HT1080 (cell line): ENCODE data around the gene ABI3BP. TPM values are rescaled to one million over a fixed set of nuclear protein-coding genes. Genes with fewer than 3 reads are reported as not detected.

Source experiments
- DNase-seq: peaks from one replicate; pipeline ENCODE4 v3.0.0-alpha.2; 2015; ENCODE audit warnings: low read depth
- total RNA-seq: library from RNA; depleted of rRNA; stranded (reverse); fragments of >200 nt; shearing (Covaris generic); gene quantifications from 2 replicates; pipeline ENCODE4 v1.2.3, GENCODE V29; 2014

Gene ABI3BP
- total RNA-seq, 1 experiment from 2014 or later, result 2.2 TPM

DNA sequence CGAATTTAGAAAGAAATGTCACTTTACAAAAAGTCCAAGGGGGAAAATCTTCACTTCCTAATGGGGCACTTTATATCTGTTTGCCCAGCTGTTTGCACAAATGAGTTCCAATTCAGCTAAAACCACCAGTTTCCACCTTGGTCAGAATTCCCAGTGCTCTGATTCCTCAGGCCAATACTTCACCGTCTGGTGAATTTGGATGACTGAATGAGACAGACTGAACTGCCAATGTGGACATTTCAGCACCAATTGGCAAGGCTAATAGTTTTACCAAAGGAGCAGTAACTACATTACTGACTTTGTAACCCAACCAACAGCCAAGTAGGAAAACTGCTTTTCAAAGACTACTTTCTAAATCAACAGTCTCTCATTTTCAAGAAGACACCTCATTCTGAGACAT lies 51.8 kb downstream of the ABI3BP start:
- no peak for DNase-seq

DNA sequence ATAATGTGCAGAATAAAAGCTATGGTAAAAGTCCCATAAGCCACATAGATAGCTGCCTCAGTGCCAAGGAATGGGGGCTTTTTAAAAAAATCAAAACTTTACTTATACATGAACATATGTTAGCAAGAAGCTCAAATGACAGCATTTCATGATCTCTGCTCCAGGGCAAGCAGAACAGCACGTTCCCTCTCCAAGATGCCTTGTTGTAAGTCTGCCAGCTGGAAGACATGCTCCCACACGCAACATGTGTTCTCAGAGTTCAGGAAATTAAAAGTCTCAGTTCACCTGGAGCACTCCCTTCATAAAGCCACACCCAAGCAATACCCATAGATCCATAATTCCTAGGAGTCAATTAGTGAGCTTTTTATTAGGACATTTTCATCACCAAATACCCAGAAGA lies 52.2 kb downstream of the ABI3BP start:
- DNase-seq, result no peak

DNA sequence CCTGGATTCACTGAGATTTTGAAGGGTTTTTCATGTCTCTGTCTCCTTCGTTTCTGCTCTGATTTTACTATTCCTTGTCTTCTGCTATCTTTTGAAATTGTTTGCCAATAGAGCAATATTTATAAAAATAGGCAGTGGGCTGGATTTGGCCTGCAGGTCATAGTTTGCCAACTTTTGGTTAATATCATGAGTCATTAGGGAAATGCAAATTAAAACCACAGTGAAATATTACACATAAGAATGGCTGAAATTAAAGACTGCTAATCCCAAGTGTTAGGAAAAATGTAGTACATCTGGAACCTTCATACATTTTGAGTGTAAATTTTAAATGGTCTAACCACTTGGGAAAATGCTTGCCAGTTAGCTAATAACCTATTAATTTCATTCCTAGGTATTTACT lies 56.3 kb downstream of the ABI3BP start:
- no peak for DNase-seq

DNA sequence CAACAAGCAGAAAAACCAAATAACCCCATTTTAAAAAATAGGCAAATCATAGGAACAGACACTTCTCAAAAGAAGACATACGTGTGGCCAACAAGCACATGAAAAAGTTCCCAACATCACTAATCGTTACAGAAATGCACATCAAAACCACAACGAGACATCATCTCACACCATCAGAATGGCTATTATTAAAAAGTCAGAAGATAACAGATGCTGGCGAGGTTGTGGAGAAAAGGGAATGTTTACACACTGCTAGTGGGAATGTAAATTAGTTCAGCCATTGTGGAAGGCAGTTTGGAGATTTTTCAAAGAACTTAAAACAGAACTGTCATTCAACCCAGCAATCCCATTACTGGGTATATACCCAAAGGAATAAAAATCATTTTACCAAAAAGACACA lies 60.7 kb downstream of the ABI3BP start:
- no peak for DNase-seq

DNA sequence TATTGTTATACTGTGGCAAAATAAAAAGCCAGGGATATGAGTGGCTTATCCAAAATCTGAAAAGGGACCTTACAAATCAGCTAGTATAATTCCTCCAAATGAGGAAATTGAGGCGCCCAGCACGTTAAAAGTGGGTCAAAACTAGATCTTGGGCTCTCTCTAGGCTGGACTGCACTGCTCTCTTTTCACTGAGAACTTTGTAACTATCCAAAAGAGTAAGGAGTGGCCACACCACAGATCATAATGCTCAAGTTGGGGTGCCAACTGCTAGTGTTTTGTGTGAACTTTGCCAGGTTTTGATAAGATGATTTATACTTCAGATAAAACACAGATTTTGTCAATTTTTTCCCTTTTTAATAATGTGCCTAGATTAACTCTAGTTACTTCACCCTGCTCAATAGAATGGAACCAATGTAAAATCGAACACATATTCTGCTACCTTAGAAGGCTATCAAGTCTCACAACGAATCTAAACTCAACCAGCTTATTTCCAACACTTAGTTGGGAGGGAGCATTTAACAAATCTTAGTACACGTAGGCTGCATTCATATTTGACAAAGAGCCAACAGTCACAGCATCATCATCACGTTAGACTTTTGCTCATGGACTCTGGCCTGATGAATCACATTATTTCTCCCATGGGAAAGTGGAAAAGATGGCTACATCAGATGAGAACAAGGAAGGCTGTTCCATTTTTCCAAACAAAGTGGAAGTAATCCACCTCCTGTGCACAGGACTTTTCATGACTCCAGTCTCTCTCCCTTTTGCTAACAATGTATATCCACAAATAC lies 64.4 kb downstream of the ABI3BP start:
- DNase-seq, result peak; percentile 61

DNA sequence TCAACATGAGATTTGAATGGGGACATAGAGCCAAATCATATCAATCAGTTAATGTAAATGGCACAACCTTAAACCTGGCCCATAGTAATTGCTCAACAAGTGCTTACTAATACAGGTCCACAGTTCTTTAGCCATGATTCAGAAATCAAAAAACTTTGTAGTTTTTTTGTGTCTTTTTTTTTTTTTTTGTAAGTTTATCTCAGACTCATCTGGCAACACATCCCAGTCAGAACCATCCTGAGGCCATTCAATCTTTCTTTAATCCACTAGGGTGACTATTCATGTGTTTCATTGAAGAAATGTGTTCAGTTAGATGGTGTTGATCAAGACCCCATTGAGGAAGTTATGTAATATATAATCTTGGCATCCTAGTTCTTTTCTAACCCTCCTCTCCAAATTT lies 65.4 kb downstream of the ABI3BP start:
- DNase-seq, result no peak

DNA sequence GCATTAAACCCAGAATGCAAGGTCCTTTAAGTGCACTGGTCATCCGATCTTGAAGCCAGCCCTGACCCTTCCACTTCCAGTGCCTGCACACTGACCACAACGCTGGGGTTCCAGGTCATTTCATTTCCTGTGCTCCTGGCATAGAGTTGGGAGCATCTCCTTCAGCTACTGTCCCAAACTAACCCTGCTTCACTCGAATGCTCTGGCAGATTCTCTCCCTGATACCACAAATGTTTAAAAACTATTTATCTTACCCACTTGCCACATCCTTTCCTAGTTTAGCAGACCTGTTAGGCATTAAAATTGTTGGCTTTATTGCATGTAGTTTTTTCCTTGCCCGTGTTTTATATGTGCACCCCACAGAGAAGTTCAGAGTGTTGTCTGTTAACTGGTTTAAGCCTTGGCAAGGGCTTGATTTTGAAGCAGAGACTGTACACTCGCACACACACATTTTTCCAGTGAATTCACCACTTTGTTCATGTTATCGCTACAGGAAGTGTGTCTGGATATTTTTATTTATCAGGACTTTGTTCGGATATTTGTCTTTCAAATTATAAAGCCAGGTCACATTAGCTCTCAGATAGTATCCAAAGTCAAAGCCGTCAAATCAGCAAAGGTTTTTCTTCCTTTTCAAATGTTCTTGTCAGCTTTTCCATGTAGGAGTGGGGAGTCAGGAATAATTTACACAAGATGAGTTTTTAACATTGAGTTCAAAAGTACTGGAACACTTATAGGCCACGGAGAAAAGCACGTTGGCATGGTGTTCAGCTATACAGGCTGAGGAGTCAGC lies 77.3 kb downstream of the ABI3BP start:
- no peak for DNase-seq

DNA sequence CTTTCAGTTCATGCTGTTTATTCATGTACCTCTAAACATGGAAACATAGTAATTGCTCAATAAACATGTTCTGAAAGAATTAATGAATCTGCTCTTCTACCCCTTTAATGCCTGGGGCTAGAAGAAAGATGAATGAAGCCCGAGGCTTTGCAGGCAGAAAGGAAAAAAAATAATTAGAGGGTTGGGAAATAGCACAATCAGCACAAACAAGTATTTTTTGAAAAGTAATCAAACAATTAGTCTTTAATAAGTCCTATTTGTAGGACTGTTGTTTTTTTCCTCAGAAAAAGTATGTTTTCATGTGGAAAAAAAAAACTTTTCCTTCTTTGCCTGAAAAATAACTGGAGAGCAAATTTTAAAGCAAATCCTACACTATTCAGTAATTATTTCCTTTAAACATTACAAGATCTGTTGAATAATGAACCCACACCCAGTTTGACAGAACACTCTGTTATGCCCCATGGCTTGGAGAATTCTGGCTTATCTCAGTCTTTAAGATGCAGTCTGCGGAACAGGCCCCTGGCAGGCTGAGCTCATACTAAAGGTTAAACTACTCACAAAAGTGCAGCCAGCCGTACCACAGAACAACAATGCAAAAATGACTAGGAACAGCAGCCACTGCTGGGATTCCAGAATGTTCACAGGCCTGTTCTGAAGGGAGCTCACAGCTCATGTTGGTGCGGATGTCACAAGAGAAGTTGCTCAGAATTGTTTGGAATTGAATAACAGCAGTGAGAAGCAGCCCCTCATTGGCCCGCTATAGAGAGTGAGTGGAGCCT lies 79.2 kb downstream of the ABI3BP start:
- DNase-seq, result no peak

DNA sequence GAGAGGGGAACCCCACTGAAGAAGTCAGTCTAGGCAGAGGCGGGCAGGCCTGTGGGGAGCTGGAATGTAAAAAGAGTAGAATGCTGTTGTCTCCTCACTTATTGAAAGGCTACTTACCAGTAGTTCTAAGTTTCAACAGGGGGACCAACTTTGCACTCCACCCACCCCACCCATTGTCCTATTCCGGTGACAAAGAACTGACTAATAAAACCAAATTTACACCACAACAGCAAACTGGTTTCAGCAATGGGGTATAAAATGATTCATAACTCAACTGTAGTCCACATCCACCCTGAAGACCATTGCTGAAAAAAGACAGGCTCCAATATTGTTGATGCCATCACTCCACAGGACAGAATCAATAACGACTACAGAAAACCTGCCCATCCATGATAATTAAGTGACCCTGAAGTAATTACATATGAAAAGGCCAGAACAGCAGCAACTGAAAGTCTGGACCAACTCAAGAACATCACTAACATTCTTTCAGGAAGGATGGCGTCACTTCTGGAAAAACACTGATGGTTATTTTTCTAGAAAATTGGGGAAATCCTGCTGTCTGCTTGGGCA lies 80.2 kb downstream of the ABI3BP start:
- peak; percentile 55 for DNase-seq

DNA sequence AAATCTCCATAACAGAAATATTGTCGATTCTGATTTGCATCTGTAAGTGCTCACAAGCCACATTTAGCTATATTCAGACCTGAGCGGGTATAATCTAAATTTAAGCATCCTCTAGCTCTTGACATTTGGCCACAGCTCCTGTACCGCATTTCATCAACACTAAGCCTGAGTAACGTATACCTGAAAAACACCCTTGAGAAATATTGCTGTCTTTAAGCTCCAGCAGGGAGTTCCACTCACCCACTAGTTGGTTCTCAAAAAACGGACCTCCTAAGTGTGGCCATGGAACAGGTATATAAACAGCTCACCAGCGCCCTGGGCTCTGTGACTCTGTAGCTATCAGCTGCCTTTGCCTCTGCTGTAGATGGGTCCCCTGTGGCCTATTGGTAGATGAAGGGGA lies 80.7 kb downstream of the ABI3BP start:
- DNase-seq, result no peak

DNA sequence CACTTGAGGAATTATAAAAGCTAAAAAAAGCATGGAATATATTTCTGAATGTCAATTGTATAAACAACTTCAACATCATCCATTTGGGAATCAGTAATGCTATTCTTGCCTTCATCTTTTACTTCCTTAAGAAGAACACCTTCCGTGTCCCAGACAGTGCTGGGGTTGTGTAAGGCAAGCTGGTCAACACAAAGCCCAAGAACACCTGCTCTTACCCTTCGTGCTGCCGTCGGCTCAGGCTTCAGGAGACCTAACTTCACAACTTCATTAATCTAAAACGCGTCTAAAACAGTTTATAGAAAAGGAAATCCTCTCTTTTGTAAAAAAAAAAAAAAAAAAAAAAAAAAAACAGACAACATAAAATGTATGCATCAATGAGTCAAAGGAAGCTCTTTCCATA lies 81.3 kb downstream of the ABI3BP start:
- no peak for DNase-seq

DNA sequence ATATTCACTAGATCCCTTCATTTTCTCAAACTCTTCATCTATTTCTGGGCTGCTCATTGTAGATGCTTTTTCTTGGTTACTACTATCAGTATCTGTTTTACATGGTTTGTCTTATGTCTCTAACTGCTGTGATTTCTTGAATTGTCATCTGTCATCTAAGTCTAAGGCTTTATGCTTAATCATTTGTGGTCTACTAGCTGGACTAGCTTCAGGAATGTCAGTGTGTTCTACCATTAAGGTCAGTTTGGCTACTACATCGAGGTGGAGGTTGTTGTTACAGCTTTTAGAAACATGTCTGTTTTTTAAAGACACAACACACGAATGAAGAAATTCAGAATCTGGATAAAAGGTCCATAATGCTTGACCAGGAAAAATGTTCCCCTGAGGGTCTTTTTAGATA lies 82.2 kb downstream of the ABI3BP start:
- no peak for DNase-seq

DNA sequence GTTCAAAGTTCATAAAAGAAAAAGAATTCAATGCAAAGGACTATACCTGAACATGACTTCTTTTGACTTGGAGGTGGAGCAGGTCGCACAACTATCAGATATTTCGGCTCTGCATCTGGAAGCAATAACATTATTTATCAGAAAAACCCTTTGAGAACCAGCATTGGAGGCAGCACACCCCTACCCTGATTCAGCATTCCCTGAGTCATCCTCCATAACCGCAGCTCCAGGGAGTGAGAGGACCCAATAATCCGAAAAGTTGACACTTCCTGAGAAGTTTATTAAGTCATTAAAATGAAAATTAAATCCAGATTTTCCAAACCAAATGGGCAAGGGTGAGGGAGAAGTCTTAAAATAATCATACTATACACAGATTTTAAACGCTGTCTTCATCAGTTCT lies 90.6 kb downstream of the ABI3BP start:
- peak; percentile 40 for DNase-seq

DNA sequence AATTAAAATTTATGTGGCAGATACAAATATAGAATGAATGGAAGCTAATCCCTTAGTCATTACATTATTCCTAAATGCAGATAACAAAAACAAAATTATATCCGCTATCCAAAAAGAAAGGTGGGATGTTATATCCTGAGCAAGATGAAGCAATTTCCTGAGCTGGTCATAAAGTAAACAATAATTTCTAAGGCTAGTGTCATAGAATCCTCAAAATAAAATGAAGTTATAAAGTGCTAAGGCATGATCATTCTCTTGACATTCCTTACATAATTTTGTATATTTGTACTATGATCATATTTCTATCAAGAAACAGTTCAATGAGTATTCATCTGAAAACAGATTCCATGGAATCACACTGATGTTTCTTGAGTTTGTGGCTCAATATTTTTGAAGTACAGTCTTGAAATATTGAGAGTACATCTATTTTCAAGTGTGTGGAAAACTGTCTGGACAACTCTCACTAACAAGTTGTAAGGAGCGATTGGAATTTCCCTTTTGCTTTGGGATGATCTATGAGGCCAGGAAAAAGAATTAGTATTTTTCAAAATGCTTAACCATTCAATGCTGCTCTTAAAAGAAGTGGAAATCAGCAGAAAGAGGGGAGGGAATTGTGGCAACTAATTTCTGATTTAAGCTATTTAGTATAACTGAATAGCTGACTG lies 92.4 kb downstream of the ABI3BP start:
- DNase-seq, result no peak

DNA sequence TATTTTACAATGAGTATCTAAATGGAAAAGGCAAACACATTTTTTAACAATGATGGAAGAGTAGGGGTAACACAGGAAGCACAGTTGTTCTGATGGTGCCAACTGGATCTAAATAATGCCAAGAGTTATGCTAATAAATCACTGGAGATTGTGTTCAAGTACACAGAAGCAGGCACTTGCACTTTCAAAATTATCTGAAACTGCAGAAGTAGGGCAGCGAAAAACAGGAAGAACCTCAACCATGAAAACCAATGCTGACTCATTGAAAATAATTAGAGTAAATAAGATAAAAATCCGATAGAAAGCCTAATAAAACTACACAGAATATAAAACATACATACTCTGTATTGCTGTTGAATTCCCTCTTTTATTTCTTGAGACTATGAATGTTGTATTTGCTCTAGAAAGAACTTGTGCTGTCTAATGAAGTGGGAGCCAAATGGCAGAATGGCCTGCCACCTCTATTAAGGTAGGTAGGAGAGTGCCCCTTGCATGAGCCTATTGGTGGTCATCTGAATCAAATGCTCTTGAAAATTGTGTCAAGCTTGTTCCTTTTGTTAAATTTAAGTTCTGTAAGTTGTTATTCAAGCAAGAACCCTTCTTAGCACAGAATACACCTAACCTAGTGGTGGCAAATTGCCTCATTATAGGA lies 93.7 kb downstream of the ABI3BP start:
- DNase-seq, result no peak

DNA sequence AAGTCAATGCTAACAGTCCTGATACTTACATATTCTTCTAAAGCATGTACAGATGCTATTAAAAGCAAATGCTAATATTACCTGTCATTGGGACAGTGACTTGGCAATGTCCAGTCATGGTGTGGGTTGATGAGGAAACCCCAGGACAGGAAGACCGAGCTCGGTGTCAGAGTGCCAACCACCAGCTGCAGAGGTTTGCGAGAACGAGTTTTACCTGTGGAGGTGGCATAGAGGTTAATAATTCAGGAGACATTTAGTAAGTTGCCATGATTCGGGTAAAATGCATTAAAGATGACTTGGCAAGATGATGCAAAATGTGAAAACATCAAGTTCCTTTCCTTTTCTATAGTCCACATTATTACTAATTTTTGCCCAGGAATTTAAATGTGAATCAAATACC lies 94.5 kb downstream of the ABI3BP start:
- DNase-seq, result no peak

DNA sequence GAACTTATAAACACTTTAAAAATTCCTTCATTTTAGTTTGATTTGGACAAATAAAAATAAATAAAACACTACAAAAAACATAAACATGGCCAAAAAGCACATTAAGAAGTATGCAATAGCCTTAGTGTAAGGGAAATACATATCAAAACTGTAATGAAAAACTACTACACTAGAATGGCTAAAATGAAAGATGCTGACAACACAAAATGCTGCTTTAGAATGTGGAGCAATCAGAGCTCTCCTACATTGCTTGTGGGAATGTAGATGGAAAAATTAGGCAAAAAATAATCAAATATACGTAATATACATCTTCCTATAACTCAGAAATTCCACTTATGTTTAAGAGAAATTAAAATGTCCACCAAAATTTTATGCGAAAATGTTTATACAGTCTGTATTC lies 96.2 kb downstream of the ABI3BP start:
- DNase-seq, result no peak

DNA sequence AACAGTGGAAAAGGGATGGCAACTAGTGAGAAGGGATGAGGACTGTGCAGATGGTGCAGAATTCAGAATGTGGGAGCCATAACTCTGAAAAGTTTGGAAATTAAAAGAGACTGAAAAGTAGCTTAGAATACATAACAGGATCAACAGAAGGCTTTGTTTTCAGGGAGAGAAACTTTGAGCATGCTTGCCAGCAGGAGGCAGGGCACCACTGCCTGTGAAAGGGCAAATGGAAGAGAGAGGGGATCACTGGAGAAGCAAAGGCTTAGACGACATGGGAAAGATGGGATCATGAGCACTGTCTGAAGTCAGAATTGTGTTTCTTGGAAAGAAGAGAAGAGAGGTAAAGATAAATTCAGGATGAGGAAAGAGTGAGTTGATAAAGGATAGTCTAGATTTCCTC lies 99.6 kb downstream of the ABI3BP start:
- DNase-seq, result no peak

DNA sequence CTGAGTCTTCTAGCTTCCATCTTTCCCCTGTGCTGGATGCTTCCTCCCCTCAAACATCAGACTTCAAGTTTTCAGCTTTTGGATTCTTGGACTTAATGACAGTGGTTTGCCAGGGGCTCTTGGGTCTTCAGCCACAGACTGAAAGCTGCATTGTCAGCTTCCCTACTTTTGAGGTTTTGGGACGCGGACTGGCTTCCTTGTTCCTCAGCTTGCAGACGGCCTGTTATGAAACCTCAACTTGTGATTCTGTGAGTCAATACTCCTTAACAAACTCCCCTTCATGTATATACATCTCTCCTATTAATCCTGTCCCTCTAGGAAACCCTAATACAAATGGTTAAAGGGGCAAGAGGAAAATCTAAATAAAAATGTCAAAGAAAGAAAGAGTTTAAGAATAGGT lies 100.1 kb downstream of the ABI3BP start:
- no peak for DNase-seq

DNA sequence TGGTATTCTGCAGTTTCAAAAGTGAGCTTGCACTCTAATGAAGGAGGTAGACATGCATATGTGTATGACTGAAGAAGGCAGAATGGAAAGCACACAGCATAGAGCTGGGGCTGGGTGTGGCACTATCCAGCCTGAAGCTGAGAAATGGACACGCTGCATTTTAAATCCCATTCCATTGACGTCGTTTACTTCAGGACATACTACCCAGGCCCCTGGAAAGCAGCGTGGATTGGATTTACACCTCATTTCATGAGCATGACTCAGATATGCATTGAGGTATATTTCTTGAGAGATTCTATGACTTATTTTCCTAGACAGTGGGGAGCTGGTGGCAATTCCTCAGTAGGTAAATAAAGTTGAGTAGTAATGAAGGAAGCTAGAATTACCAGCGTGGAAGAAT lies 101.4 kb downstream of the ABI3BP start:
- DNase-seq, result peak; percentile 68

DNA sequence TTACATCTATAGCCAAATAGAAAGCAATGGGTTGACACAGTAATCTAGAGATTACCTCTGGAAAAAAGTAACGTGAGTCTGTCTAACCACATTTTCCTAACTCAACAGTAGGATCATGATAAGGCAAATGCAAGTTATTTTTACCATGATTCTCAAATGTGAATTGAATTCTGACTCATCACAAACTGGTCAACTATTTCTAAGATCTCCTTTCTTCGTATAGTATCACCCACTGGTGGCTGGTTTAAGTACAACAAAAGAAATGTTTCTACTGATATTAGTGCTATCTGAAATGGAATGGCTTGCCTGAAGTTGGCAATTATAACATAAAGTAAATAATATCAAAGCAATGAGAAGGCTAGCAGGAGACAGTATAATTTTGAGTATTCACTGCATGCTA lies 102.2 kb downstream of the ABI3BP start:
- peak; percentile 67 for DNase-seq
